Measurements from ENCODE around the gene COMMD10. TPM values are rescaled to one million over a fixed set of nuclear protein-coding genes. Genes with fewer than 3 reads are reported as not detected.

COMMD10 gene
- total RNA-seq, 1 donor from 2014 or later = 44.4 TPM

DNA sequence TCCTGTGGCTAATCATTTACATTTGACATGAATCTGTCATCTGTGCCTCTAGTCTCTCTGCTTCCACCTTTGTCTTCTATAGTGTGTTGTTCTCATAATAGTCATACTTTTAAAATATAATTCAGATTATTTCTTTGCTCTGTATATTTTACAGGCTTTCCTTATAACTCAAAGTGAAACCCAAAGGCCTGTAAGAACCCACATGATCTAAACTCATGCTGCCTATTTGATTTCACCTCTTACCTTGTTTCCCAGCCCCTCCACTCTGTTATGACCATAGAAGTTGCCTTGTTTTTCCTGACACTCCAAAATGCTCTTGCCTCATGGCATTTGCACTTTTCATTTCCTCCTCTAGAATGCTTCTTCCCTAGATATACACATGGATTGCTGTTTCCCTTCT, 74.2 kb downstream of the COMMD10 start:
- no peaks in the 10 kb centered on the region for H3K27me3 Mint-ChIP-seq
- ChIA-PET POLR2A (no interaction called here), CTCF (no interaction called here)
- peaks cover 6% of the 10 kb centered on the region for H3K4me1 Mint-ChIP-seq
- H3K4me3 Mint-ChIP-seq = no peak overlapping the region
- TF ChIP-seq, protein P1, sequence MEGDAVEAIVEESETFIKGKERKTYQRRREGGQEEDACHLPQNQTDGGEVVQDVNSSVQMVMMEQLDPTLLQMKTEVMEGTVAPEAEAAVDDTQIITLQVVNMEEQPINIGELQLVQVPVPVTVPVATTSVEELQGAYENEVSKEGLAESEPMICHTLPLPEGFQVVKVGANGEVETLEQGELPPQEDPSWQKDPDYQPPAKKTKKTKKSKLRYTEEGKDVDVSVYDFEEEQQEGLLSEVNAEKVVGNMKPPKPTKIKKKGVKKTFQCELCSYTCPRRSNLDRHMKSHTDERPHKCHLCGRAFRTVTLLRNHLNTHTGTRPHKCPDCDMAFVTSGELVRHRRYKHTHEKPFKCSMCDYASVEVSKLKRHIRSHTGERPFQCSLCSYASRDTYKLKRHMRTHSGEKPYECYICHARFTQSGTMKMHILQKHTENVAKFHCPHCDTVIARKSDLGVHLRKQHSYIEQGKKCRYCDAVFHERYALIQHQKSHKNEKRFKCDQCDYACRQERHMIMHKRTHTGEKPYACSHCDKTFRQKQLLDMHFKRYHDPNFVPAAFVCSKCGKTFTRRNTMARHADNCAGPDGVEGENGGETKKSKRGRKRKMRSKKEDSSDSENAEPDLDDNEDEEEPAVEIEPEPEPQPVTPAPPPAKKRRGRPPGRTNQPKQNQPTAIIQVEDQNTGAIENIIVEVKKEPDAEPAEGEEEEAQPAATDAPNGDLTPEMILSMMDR (IDR thresholded peaks at IDR 0.05) = no peak
- H3K9me3 Mint-ChIP-seq = no peaks in the 10 kb centered on the region
- ATAC-seq (ENCODE audit: low read depth) = no peak
- no peak for DNase-seq
- intact Hi-C loops (cut with micrococcal nuclease) = no loop called here
- no peak overlapping the region for H3K27ac Mint-ChIP-seq
- H3K36me3 Mint-ChIP-seq (ENCODE audit: low read depth) = peaks cover 5% of the 10 kb centered on the region

DNA sequence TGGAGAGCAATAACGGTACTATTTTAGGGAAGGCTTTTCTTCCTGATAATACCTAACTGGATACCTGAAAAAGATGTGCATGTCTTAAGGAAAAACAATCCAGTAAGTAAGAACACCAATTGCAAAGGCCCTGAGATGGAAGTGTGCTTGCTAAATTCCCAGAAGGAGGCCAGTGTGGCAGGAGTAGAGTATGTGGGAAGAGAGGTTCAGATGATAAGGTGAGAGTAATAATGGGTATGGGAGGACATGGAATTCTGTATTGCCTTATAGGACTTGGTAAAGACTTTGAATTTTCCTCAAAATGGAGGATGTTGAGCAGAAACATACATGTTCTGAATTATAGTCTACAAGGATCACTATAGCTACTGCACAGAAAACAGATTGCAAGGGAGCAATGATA, 89.3 kb downstream of the COMMD10 start:
- ChIA-PET CTCF (no interaction called here), POLR2A (no interaction called here)
- TF ChIP-seq, protein P1 (IDR thresholded peaks at IDR 0.05) = no peak
- no peaks in the 10 kb centered on the region for H3K27me3 Mint-ChIP-seq
- H3K9me3 Mint-ChIP-seq = peaks cover 10% of the 10 kb centered on the region
- no peak for ATAC-seq (ENCODE audit: low read depth)
- H3K4me1 Mint-ChIP-seq = no peaks in the 10 kb centered on the region
- H3K4me3 Mint-ChIP-seq = no peak overlapping the region
- no peak overlapping the region for H3K27ac Mint-ChIP-seq
- intact Hi-C loops (cut with micrococcal nuclease) = no loop called here
- DNase-seq = no peak
- H3K36me3 Mint-ChIP-seq (ENCODE audit: low read depth) = peaks cover 30% of the 10 kb centered on the region

DNA sequence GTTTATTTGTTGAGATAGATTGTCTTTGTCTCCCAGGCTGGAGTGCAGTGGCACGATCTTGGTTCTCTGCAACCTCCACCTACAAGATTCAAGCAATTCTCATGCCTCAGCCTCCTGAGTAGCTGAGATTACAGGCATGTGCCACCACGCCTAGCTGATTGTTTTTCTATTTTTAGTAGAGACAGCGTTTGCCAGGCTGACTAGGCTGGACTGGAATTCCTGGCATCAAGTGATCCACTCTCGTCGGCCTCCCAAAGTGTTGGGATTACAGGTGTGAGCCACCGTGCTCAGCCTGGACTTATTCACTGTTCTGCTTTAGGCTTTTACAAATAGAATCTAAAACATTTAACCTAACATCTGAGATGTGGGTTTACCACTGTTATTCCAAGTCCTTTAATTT, 91.3 kb downstream of the COMMD10 start:
- DNase-seq (no peak), ATAC-seq (ENCODE audit: low read depth) (no peak)
- CTCF ChIA-PET = no interaction called here
- Mint-ChIP-seq H3K27me3 (no peaks in the 10 kb centered on the region), H3K4me1 (no peaks in the 10 kb centered on the region), H3K27ac (no peak overlapping the region), H3K4me3 (no peak overlapping the region), H3K36me3 (ENCODE audit: low read depth) (peaks cover 25% of the 10 kb centered on the region), H3K9me3 (peaks cover 2% of the 10 kb centered on the region)
- POLR2A ChIA-PET = no interaction called here
- intact Hi-C loops (cut with micrococcal nuclease) = no loop called here
- TF ChIP-seq, protein P1 (IDR thresholded peaks at IDR 0.05) = no peak

DNA sequence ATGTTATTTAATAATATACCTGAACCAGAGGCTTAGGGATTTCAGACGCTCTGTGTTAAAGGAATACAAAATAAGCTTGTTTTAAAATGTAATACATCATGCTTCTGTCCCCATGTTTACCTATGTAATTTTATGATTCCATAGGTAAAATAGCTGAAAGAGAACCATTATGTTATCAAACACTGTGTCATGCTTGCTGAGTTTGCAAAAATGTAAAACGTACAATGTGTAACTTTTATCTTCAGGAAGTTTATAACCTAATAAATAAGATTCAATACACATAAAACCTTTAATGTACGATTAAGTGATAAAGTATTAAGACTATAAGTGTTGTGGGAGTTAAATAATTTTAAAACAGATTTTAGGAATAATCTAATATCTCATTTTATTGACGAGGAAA, 94.1 kb downstream of the COMMD10 start:
- H3K27ac Mint-ChIP-seq = no peak overlapping the region
- no peak overlapping the region for H3K4me3 Mint-ChIP-seq
- peaks cover 2% of the 10 kb centered on the region for H3K9me3 Mint-ChIP-seq
- H3K27me3 Mint-ChIP-seq = no peaks in the 10 kb centered on the region
- peaks cover 17% of the 10 kb centered on the region for H3K36me3 Mint-ChIP-seq (ENCODE audit: low read depth)
- POLR2A ChIA-PET = no interaction called here
- H3K4me1 Mint-ChIP-seq = no peaks in the 10 kb centered on the region
- DNase-seq (no peak), ATAC-seq (ENCODE audit: low read depth) (no peak)
- CTCF ChIA-PET = no interaction called here
- TF ChIP-seq, protein P1 (IDR thresholded peaks at IDR 0.05) = no peak
- intact Hi-C loops (cut with micrococcal nuclease) = no loop called here

DNA sequence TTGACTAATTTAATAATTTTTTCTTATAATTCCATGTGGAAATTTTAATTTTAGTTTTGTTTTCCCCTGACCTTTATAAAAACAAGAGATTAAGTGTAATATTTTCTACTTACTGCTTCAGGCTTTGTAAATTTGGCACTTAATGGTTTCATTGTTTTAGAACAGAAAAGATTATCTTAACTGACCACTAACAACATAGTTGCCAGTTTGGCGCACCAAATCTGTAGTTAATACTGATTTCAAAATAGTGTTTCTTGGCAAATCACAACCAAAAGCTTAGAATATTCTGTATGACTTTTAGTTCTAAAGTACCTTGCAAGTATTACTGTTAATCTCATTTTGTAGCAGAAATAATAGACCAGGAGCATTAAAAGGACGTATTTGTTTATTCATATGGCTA, 124.3 kb downstream of the COMMD10 start:
- peaks cover 7% of the 10 kb centered on the region for H3K4me1 Mint-ChIP-seq
- H3K27me3 Mint-ChIP-seq = no peaks in the 10 kb centered on the region
- TF ChIP-seq, protein P1 (IDR thresholded peaks at IDR 0.05) = no peak
- H3K9me3 Mint-ChIP-seq = no peaks in the 10 kb centered on the region
- ATAC-seq (ENCODE audit: low read depth) (no peak), DNase-seq (no peak)
- H3K36me3 Mint-ChIP-seq (ENCODE audit: low read depth) = peaks cover 6% of the 10 kb centered on the region
- ChIA-PET CTCF (no interaction called here), POLR2A (no interaction called here)
- H3K27ac Mint-ChIP-seq = no peak overlapping the region
- H3K4me3 Mint-ChIP-seq = no peak overlapping the region
- intact Hi-C loops (cut with micrococcal nuclease) = no loop called here
